Ishikawa (cell line): ENCODE results near the gene KLHL28.

Experiments used
- CEBPB ChIP-seq: IDR thresholded peaks from 2 replicates; pipeline ENCODE4 v1.6.1; 2012
- CREB1 ChIP-seq: IDR thresholded peaks from 2 replicates; pipeline ENCODE4 v1.6.1; 2012; ENCODE audit warnings: low read depth
- EGR1 ChIP-seq: IDR thresholded peaks from 2 replicates; pipeline ENCODE4 v1.6.1; 2012
- EP300 ChIP-seq: IDR thresholded peaks from 2 replicates; pipeline ENCODE4 v1.6.1; 2012; ENCODE audit warnings: borderline replicate concordance
- FOXM1 ChIP-seq: IDR thresholded peaks from 2 replicates; pipeline ENCODE4 v1.6.1; 2012; ENCODE audit warnings: low read depth, borderline replicate concordance
- NFIC ChIP-seq: IDR thresholded peaks from 2 replicates; pipeline ENCODE4 v1.6.1; 2012
- RAD21 ChIP-seq: IDR thresholded peaks from 2 replicates; pipeline ENCODE4 v1.6.1; 2012; ENCODE audit warnings: low read depth
- TAF1 ChIP-seq: IDR thresholded peaks from 2 replicates; pipeline ENCODE4 v1.6.1; 2012; ENCODE audit warnings: low read depth, mild to moderate bottlenecking
- TCF12 ChIP-seq: IDR thresholded peaks from 2 replicates; pipeline ENCODE4 v1.6.1; 2012; ENCODE audit warnings: low read depth
- TEAD4 ChIP-seq: IDR thresholded peaks from 2 replicates; pipeline ENCODE4 v1.6.1; 2012
- YY1 ChIP-seq: IDR thresholded peaks from 2 replicates; pipeline ENCODE4 v1.6.1; 2012; ENCODE audit warnings: low read depth
- ZBTB7A ChIP-seq: IDR thresholded peaks from 2 replicates; pipeline ENCODE4 v1.6.1; 2012; ENCODE audit warnings: low read depth
- TF ChIP-seq, protein P1 (sequence below): IDR thresholded peaks from 2 replicates; pipeline ENCODE4 v1.6.1; 2012
- TF ChIP-seq, protein P2 (sequence below): IDR thresholded peaks from 2 replicates; pipeline ENCODE4 v1.6.1; 2012; ENCODE audit warnings: low read depth, mild to moderate bottlenecking
- TF ChIP-seq, protein P3 (sequence below): IDR thresholded peaks from 2 replicates; pipeline ENCODE4 v1.6.1; 2012

The KLHL28 gene

DNA sequence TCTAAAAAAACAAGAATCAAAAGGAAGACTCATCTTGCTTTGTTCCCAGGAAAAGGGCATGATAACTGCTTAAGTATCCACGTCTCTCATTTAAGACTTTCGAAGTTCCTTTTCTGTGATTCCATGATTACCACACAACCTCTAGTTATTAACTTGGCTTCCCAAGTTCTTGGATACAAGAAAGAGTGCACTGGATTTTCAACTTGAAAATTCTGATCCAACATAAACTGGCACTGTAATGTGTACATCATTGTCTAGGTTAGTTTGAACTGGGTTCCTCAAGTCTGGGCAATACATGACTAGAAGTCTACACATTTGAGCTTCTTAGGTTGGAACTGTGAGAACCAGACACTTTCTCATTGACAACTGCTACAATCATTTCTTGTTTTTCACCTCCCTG is 1.6 kb downstream of the KLHL28 start:
- TF ChIP-seq EP300 (no peak), CEBPB (no peak)

DNA sequence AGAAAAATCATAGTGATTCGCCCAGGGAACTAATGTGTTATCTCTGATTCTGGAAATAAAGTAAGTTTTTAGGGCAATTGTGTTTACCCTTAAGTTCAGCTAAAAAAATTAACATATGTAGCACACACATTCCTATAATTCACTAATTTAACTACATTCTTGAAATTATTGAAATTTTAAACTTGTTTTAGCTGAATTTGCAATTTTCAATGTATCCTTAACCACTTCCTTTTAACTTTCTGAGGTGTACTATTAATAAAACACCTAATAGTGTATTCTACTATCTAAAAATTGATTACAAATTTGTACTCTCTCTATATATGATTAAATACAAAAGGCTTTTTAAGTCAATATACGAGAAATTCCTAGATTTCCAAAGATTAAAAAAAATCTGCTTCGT is 2.2 kb downstream of the KLHL28 start:
- no peak for TF ChIP-seq RAD21
- no peak for TF ChIP-seq FOXM1
- TF ChIP-seq, protein P1, sequence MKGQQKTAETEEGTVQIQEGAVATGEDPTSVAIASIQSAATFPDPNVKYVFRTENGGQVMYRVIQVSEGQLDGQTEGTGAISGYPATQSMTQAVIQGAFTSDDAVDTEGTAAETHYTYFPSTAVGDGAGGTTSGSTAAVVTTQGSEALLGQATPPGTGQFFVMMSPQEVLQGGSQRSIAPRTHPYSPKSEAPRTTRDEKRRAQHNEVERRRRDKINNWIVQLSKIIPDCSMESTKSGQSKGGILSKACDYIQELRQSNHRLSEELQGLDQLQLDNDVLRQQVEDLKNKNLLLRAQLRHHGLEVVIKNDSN: no peak
- no peak for TF ChIP-seq TEAD4
- TF ChIP-seq, protein P2, sequence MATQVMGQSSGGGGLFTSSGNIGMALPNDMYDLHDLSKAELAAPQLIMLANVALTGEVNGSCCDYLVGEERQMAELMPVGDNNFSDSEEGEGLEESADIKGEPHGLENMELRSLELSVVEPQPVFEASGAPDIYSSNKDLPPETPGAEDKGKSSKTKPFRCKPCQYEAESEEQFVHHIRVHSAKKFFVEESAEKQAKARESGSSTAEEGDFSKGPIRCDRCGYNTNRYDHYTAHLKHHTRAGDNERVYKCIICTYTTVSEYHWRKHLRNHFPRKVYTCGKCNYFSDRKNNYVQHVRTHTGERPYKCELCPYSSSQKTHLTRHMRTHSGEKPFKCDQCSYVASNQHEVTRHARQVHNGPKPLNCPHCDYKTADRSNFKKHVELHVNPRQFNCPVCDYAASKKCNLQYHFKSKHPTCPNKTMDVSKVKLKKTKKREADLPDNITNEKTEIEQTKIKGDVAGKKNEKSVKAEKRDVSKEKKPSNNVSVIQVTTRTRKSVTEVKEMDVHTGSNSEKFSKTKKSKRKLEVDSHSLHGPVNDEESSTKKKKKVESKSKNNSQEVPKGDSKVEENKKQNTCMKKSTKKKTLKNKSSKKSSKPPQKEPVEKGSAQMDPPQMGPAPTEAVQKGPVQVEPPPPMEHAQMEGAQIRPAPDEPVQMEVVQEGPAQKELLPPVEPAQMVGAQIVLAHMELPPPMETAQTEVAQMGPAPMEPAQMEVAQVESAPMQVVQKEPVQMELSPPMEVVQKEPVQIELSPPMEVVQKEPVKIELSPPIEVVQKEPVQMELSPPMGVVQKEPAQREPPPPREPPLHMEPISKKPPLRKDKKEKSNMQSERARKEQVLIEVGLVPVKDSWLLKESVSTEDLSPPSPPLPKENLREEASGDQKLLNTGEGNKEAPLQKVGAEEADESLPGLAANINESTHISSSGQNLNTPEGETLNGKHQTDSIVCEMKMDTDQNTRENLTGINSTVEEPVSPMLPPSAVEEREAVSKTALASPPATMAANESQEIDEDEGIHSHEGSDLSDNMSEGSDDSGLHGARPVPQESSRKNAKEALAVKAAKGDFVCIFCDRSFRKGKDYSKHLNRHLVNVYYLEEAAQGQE: no peak

DNA sequence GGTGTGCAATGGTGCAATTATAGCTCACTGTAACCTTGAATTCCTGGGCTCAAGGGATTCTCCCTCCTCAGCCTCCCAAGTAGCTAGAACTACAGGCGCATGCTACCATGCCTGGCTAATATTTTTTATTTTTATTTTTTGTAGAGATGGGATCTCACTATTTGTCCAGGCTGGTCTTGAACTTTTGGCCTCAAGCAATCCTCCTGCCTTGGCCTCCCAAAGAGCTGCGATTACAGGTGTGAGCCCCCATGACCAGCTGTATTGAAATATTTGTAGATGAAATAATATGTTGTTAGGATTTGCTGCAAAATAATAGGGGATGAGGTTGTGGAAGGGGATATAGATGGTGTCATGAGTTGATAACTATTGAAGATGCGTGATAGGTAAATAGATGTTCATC is 4.9 kb downstream of the KLHL28 start:
- TF ChIP-seq, protein P2: no peak
- no peak for TF ChIP-seq TCF12
- no peak for TF ChIP-seq FOXM1
- TF ChIP-seq, protein P1: no peak
- no peak for TF ChIP-seq YY1
- TF ChIP-seq RAD21: no peak
- TF ChIP-seq, protein P3, sequence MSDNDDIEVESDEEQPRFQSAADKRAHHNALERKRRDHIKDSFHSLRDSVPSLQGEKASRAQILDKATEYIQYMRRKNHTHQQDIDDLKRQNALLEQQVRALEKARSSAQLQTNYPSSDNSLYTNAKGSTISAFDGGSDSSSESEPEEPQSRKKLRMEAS: no peak
- TF ChIP-seq EGR1: no peak
- TF ChIP-seq CREB1: no peak
- no peak for TF ChIP-seq TEAD4
- TF ChIP-seq NFIC: no peak
- no peak for TF ChIP-seq ZBTB7A
- TF ChIP-seq TAF1: no peak
- TF ChIP-seq CEBPB: no peak

DNA sequence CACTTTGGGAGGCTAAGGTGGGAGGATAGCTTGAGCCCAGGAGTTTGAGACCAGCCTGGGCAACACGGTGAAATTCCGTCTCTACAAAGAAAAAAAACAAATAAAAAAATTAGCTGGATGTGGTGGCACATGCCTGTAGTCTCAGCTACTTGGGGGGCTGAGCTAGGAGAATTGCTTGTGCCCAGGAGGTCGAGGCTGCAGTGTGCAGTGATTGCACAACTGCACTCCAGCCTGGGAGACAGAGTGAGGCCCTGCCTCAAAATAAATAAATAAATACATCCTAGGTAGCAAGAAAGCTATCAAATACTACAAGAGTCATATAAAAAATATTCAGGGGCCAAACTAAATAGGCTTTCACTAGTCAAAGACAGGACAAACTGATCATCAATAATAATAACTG is 6.2 kb downstream of the KLHL28 start:
- TF ChIP-seq NFIC (no peak), CEBPB (0 out of 2 replicates have a peak, but pooled peaks have one; percentile 9), TAF1 (no peak)

DNA sequence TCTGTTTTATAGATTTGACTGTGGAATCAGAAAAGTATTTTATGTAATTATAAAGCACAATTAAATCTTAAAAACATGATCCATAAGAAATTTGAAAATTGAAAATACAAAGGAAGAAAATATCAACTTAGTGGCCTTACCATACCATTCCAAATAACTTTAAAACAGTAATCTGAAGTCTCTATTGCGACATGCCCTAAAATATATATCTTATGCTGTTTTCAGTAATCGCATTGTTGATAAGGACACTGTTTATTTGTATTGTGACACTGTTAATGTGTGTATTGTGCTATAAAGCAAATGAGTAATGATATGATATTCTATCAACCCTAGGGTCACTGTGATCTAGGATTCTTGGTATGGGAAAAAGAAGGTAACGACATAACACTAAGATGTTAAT is 7.0 kb downstream of the KLHL28 start:
- TF ChIP-seq CEBPB: no peak
- no peak for TF ChIP-seq TCF12
- TF ChIP-seq, protein P1: no peak
- TF ChIP-seq TEAD4: no peak
- TF ChIP-seq YY1: no peak
- TF ChIP-seq ZBTB7A: no peak
- TF ChIP-seq NFIC: no peak
- TF ChIP-seq, protein P2: no peak
- TF ChIP-seq TAF1: no peak
- TF ChIP-seq, protein P3: no peak
- no peak for TF ChIP-seq CREB1
- TF ChIP-seq FOXM1: no peak
- no peak for TF ChIP-seq EGR1
- no peak for TF ChIP-seq RAD21
